Mucosa of stomach (tissue), 1 donor: ENCODE data around the gene SCAMP2.
A peak's percentile ranks its signal among the peaks of the same experiment; 100 is the strongest.

Experiments used
- H3K27me3 ChIP-seq: one replicate; pipeline ENCODE4 v1.7.0; 2013; ENCODE audit warnings: mild to moderate bottlenecking, low read length; ENCODE audit not compliant: control insufficient read depth, insufficient read depth
- H3K36me3 ChIP-seq: one replicate; pipeline ENCODE4 v1.7.0; 2013; ENCODE audit warnings: low read length; ENCODE audit not compliant: control insufficient read depth, insufficient read depth
- H3K4me1 ChIP-seq: one replicate; pipeline ENCODE4 v1.7.0; 2013; ENCODE audit warnings: mild to moderate bottlenecking, low read length; ENCODE audit not compliant: control insufficient read depth, insufficient read depth
- H3K4me3 ChIP-seq: one replicate; pipeline ENCODE4 v1.7.0; 2013; ENCODE audit warnings: low read length
- H3K9ac ChIP-seq: one replicate; pipeline ENCODE4 v1.7.0; 2013; ENCODE audit warnings: mild to moderate bottlenecking, low read length, moderate library complexity
- H3K9me3 ChIP-seq: one replicate; pipeline ENCODE4 v1.7.0; 2013; ENCODE audit warnings: mild to moderate bottlenecking, low read length, moderate library complexity; ENCODE audit not compliant: control insufficient read depth
- donor health status: Pancreatic carcinoma.

SCAMP2 gene

DNA sequence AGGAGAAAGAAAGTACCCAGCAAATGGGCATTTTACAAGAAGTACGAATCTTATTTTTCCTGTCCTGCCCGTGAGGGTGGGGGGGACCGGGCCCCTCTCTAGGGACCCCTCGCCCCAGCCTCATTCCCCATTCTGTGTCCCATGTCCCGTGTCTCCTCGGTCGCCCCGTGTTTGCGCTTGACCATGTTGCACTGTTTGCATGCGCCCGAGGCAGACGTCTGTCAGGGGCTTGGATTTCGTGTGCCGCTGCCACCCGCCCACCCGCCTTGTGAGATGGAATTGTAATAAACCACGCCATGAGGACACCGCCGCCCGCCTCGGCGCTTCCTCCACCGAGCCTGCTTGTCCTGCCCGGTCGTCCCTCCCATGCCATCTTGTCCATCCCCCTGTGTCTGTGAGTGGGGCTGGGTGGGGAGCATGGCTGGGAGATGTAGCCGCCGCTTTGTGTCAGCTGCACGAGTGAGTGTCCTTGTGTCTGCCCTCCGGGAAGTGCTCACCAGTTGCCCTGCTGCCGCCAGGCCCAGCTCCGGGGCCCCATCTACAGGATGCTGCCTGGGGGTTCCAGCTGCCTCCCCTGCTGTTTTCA lies 70.2 kb downstream of the SCAMP2 start:
- peaks cover 28% of the 10 kb centered on the region for H3K4me1 ChIP-seq
- no peaks in the 10 kb centered on the region for H3K27me3 ChIP-seq
- peaks cover 8% of the 10 kb centered on the region for H3K36me3 ChIP-seq
- H3K9me3 ChIP-seq = no peaks in the 10 kb centered on the region
- H3K9ac ChIP-seq = no peak overlapping the region
- H3K4me3 ChIP-seq = no peak overlapping the region

DNA sequence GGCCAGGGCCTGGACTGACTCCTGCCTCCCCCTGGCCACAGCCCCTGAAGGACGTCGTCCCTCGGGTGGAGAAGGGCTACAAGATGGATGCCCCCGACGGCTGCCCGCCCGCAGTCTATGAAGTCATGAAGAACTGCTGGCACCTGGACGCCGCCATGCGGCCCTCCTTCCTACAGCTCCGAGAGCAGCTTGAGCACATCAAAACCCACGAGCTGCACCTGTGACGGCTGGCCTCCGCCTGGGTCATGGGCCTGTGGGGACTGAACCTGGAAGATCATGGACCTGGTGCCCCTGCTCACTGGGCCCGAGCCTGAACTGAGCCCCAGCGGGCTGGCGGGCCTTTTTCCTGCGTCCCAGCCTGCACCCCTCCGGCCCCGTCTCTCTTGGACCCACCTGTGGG lies 70.9 kb downstream of the SCAMP2 start:
- Histone ChIP-seq H3K36me3 (peaks cover 8% of the 10 kb centered on the region), H3K4me3 (no peak overlapping the region), H3K4me1 (peaks cover 30% of the 10 kb centered on the region), H3K9ac (no peak overlapping the region), H3K9me3 (no peaks in the 10 kb centered on the region), H3K27me3 (no peaks in the 10 kb centered on the region)

DNA sequence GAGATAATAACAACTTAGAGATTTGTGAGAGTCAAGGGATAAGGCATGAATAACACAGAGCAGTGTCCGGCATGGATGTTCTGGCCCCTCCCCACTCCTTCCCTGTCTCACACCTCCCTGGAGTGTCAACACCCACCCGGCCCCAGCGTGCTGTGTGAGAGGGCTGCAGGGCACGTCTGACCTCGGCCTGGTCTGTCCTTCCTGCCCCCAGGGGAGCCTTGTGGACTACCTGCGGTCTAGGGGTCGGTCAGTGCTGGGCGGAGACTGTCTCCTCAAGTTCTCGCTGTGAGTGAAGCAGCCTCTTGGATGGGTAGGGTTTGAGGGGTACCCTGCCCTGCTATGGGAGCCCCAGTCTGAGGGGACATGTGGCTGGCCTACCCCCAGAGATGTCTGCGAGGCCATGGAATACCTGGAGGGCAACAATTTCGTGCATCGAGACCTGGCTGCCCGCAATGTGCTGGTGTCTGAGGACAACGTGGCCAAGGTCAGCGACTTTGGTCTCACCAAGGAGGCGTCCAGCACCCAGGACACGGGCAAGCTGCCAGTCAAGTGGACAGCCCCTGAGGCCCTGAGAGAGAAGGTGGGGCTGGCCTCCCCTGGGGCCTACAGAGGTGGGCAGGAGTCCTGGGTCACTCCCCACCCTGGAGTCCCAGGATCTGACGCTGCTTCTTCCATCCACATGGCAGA lies 71.7 kb downstream of the SCAMP2 start:
- Histone ChIP-seq H3K27me3 (no peaks in the 10 kb centered on the region), H3K36me3 (peaks cover 8% of the 10 kb centered on the region), H3K9ac (no peak overlapping the region), H3K4me3 (no peak overlapping the region), H3K9me3 (no peaks in the 10 kb centered on the region), H3K4me1 (peaks cover 30% of the 10 kb centered on the region)

DNA sequence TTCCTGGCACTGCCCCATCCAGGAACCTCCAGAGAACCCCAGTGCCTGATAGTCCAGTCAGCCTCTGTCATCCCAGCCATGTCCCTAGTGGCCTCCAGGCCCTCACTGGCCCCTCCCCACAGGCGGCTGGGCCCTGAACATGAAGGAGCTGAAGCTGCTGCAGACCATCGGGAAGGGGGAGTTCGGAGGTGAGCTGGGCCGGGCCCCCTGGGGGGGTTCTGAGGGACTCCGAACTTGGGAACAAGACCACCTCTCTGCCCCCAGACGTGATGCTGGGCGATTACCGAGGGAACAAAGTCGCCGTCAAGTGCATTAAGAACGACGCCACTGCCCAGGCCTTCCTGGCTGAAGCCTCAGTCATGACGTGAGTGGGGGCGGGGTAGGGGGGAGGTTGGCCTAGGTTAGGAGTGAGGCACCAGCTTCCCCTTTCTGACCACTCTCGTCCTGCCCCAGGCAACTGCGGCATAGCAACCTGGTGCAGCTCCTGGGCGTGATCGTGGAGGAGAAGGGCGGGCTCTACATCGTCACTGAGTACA lies 72.5 kb downstream of the SCAMP2 start:
- Histone ChIP-seq H3K4me1 (peaks cover 30% of the 10 kb centered on the region), H3K27me3 (no peaks in the 10 kb centered on the region), H3K4me3 (no peak overlapping the region), H3K9me3 (no peaks in the 10 kb centered on the region), H3K36me3 (peaks cover 8% of the 10 kb centered on the region), H3K9ac (no peak overlapping the region)

DNA sequence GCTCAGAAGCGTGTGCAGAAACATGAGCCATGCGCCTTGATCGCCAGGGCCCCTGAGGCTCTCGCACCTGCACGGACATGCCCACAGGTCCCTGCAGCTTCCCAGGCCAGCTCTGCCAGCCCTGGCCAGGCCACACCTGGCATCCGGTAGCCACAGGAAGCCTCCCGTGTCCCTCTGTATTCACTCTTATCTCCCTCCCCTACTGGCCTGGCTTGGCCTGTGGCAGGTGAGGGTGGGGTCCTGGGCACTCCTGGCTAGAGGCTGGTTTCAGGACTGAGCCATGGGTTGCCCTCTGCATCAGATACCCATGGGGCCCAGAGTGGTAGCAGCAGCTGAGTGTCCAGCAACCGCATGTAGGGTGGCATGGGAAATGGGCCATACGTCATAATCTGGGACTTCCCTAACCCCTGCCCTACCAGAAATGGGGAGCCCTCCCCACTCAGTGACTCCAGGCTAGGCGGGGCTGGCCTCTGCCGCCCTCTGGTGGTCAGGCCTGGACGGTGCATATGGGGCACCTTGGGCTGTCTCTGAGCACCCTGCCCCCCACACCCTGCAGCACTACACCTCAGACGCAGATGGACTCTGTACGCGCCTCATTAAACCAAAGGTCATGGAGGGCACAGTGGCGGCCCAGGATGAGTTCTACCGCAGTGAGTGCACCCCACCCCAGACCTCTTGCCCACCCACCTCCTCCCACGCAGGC lies 73.2 kb downstream of the SCAMP2 start:
- no peaks in the 10 kb centered on the region for H3K9me3 ChIP-seq
- no peaks in the 10 kb centered on the region for H3K27me3 ChIP-seq
- no peak overlapping the region for H3K4me3 ChIP-seq
- peaks cover 35% of the 10 kb centered on the region for H3K4me1 ChIP-seq
- H3K36me3 ChIP-seq = peaks cover 8% of the 10 kb centered on the region
- H3K9ac ChIP-seq = no peak overlapping the region

DNA sequence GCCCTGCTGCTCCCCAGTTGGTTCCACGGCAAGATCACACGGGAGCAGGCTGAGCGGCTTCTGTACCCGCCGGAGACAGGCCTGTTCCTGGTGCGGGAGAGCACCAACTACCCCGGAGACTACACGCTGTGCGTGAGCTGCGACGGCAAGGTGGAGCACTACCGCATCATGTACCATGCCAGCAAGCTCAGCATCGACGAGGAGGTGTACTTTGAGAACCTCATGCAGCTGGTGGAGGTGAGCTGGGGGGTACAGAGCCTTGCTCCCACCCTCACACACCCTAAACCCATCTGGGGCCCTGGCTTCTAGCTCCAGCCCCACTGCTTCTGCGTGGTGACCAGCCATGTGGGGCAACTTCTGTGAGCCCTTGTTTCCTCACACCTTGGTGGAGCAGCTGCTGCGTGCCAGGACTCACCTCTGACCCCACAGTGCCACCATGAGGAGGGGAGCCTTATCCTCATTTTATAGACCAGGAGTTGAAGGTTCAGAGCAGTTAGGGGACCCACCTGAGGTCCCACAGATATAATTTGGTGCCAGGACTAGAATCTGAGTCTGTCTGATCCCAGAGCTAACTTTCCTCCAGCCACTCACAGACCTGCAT lies 73.8 kb downstream of the SCAMP2 start:
- Histone ChIP-seq H3K27me3 (no peaks in the 10 kb centered on the region), H3K4me1 (peaks cover 36% of the 10 kb centered on the region), H3K9me3 (no peaks in the 10 kb centered on the region), H3K36me3 (peaks cover 8% of the 10 kb centered on the region), H3K4me3 (no peak overlapping the region), H3K9ac (no peak overlapping the region)

DNA sequence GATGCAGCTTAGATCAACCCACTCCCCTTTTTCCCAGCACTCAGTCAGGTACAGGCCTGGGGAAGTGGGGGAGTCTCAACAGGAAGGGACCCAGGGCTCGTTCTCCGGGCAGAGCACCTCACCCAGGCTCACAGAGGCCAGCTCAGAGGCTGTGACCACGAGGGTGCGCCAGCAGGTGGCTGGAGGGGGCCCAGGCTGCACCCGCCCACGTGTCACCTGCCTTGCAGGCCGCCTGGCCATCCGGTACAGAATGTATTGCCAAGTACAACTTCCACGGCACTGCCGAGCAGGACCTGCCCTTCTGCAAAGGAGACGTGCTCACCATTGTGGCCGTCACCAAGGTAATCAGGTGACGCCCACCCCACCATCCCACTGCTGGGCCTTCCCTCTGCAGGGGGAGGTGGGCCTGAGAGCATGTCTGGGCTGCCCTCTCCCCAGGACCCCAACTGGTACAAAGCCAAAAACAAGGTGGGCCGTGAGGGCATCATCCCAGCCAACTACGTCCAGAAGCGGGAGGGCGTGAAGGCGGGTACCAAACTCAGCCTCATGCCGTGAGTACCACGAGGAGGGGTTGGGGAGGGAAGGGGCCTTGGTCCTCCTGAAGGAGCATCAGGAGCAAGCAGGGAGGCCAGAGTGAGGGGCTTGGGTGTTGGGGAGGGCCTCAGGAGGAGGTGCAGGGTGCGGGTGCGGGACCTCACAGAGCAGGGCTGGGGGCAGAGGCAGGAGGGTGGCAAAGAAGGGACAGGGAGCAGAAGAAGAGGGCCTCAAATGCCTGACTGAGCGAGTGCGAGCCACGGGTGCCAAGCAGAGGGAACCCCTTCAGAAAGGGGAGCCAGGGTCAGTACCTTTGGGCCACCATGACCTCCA lies 74.5 kb downstream of the SCAMP2 start:
- H3K27me3 ChIP-seq = no peaks in the 10 kb centered on the region
- H3K36me3 ChIP-seq = peaks cover 8% of the 10 kb centered on the region
- H3K4me3 ChIP-seq = no peak overlapping the region
- H3K9me3 ChIP-seq = no peaks in the 10 kb centered on the region
- H3K9ac ChIP-seq = peak overlapping the region; percentile 5
- H3K4me1 ChIP-seq = peaks cover 38% of the 10 kb centered on the region

DNA sequence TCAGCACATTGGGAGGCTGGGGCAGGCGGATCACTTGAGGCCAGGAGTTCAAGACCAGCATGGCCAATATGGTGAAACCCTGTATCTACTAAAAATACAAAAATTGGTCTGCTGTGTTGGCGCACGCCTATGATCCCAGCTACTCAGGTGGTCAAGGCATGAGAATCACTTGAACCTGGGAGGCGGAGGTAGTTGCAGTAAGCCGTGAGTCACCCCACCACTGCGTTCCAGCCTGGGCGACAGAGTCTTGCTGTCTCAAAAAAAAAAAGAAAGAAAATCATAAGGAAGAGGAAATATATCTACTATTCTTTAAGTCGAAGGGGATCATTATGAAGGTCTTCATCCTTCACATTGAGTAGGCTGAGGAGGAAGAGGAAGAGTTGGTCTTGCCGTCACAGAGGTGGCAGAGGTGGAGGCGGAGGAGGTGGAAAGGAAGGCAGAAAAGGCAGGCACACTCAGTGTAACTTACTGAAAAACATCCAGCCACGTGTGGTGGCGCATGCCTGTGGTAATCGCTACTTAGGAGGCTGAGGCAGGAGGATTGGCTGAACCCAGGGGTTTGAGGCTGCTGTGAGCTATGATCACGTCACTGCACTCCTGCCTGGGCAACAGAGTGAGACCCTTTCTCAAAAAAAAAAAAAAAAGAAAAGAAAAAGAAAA lies 77.1 kb downstream of the SCAMP2 start:
- H3K9ac ChIP-seq = no peak overlapping the region
- H3K36me3 ChIP-seq = peaks cover 8% of the 10 kb centered on the region
- H3K9me3 ChIP-seq = no peaks in the 10 kb centered on the region
- H3K27me3 ChIP-seq = no peaks in the 10 kb centered on the region
- no peak overlapping the region for H3K4me3 ChIP-seq
- peaks cover 57% of the 10 kb centered on the region for H3K4me1 ChIP-seq

DNA sequence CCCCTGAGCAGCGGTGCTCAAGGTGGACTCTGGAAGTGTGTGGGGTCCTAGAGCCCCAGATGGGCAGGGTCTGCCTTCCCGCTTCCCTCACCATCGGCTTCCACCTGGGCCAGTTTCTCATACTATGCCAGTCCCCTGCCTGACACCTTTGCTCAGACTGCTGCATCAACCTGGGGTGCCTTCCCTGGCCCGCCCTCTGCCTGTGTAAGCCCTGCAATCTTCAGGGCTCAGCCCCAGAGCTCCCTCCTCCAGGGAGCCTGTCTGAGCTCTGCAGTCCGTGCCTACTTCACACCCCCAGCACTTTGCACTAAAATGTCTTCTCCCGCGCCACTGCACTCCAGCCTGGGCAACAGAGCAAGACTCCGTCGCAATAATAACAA lies 78.2 kb downstream of the SCAMP2 start:
- H3K9me3 ChIP-seq = no peaks in the 10 kb centered on the region
- peaks cover 60% of the 10 kb centered on the region for H3K4me1 ChIP-seq
- no peak overlapping the region for H3K9ac ChIP-seq
- H3K36me3 ChIP-seq = peaks cover 8% of the 10 kb centered on the region
- H3K27me3 ChIP-seq = no peaks in the 10 kb centered on the region
- no peak overlapping the region for H3K4me3 ChIP-seq

DNA sequence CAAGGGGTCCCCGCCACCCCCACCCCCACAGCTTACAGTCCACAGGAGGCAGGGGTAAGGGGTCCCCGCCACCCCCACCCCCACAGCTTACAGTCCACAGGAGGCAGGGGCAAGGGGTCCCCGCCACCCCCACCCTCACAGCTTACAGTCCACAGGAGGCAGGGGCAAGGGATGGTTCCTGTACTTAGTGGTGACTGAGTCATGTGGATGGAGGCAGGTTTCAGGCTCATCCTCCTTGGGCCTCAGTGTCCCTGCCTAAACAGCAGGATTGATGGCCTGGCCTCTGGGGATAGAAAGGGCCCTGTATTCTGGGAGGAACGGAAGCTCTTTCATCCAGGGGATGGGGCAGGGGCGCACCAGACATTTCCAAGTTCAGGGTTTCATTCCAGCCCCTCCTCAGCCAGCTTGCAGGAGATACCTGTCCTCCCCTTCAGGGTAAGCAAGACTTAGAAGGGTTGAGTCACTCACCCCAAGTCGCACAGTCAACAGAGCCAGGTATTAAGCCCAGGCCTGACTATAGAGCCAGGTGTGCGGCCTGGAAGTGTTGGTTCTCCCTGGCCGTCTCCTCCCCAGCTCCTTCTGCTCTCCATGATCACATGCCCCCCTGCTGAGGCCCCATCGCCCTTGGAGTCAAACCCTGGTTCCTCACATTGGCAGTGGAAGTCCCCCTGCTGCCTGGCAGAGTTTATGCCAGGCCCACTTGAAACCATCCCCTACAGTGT lies 78.8 kb downstream of the SCAMP2 start:
- Histone ChIP-seq H3K27me3 (no peaks in the 10 kb centered on the region), H3K36me3 (peaks cover 5% of the 10 kb centered on the region), H3K4me3 (no peak overlapping the region), H3K9me3 (no peaks in the 10 kb centered on the region), H3K4me1 (peaks cover 60% of the 10 kb centered on the region), H3K9ac (no peak overlapping the region)
